Stimulated activated CD4-positive, alpha-beta T cell treated with anti-CD3 and anti-CD28 coated beads, Interleukin-4, amount 100 ng/mL, for 1 hour (primary cell): ENCODE data around the gene ODF2.
"Not testable (repeated sequence)": the region's sequence is repeated elsewhere in the genome, so short reads cannot be mapped to it uniquely, and the experiment has no call there.

Experiments
- DNase-seq: peaks from one replicate; pipeline ENCODE4 v3.0.0-alpha.2; 2020

The ODF2 gene

DNA sequence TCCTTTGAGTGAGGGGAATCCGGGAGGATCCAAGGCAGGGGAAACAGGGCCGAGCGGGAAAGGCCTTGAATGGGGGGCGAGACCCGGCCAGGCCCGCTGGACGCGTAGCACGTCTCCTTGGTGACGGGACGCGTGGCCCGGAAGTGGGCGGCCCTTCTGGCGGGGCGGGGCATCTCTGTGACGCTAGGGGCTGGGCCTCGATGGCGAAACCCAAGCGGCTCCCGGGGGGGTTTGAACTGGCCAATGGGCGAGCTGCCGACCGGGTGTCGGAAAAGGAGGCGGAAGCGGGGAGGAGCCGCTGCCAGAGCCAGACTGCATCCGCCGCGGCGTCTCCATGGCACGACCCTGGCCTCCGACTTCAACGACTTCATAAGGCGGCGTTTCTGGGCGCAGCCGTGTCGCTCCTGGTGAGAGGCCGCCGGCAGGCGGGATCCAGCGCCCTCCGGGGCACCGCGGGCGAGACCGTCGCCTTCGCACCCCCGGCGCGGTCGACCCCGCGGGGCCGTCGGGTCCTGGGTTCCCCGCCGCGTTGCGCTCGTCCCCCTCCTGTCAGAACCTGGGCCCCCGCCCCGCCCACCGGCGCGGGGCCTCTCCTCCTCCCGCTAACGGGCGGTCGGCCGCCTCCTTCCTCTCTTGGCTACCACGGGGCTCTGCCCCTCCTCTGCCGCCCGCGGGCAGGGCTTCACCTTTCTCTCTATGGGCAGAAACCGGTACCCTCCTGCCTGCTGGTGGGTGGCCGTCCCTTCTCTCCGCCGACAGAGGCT, at the start of gene ODF2:
TSS of gene ODF2 (plus strand) at position 158 of the 764 bp plus-strand sequence. CDS start at position 244, 86 bp downstream.
- peak; percentile 98 for DNase-seq

DNA sequence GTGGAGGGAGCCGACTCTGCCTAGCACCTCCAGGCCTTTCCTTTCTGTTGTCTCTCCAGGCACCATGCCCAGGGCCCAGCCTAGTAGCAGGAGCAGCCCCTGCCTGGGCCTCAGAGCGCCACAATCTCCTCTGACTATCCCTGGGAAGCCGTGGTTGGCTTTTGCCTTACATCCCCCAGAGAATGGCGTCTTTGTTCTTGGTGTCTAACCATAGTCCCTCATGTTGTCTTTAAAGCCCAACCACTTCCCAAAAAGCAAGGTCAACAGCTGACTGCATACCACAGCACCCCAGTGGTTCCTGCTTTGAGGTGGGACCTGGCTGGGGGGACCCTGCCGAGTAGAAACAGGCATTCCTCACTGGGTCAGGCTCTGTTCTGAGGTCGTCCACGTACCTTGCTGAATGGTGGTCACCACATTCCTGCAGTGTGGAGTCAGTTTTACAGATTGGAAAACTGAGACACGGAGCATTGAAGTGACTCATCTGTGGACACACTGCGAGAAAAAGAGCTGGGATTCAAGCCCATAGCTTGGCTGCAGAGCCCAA, 48.9 kb upstream of the ODF2 start:
- no peak for DNase-seq

- DNase-seq: no peak
These were observed 46.8 kb upstream of the ODF2 start for GRCh38 chr9:128408963-128409431.

DNA sequence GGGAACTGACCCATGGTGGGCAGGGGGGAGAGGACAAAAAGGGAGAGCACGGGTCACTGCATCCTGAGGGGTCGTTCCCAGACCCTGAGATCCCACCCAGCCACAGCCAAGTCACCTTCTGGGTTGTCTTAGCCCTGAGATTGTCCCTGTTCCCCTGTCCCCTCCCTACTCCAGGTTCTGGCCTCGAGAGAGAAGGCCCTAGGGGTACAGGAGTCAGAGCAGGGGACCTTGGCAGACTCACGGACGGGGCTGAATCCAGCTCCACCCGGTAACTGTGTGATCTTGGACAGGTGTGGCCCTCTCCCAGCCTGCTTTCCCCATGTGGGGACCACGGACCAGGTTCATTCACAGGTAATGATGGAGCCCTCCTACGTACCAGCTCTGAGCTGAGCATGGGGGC, 46.4 kb upstream of the ODF2 start:
- no peak for DNase-seq

DNA sequence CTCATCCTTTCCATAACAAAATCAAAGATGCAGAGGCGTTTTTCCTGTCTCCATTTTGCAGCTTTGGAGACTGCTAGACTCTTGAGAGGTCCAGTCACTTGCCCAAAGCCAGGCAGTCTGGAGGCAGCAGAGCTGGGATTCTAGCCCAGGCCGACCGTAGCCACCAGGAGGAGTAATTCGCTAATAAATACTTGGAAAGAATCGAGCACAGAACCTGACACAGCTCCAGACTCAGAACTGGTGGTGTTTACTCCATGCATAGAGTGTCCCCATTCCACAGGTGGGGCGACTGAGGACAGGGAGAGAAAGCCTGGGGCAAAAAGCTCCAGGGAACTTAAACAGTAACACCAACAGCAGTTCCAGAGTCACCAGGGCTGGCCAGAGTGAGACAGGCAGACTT, 45.8 kb upstream of the ODF2 start:
- no peak for DNase-seq

GRCh38 chr9:128411364-128412119, 44.3 kb upstream of the ODF2 start:
- DNase-seq: no peak

DNA sequence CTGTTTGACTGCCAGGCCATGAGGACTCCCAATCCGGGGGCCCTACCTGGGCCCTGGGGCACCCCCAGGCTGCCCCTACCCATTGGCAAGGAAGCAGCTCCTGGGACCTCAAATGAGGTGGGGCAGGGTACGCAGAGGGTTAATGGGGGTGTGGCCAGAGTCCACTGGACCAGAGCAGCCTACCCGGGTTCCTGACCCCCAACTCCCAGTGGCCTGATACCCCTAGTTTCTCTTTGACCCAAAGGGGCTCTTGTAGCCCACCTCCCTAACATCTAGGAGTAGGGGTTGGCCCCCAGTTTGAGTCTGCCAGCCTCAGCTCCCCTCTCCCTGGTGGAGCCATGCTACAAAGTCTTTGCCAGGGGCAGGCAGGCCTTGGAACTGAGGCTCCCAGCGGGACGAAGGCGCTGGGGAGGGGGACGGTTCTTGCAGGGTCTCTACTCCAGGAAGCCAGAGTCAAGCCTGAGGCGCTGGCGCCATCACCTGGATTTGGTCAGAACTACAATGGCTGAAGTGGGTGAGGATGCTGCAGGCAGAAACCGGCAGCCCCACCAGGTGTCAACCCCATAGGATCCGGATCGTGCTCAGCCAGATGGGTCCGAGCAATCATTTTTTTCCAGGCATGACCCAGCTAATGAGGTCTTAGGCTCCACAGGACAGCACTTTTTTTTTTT, 43.6 kb upstream of the ODF2 start:
- DNase-seq: peak; percentile 44

DNA sequence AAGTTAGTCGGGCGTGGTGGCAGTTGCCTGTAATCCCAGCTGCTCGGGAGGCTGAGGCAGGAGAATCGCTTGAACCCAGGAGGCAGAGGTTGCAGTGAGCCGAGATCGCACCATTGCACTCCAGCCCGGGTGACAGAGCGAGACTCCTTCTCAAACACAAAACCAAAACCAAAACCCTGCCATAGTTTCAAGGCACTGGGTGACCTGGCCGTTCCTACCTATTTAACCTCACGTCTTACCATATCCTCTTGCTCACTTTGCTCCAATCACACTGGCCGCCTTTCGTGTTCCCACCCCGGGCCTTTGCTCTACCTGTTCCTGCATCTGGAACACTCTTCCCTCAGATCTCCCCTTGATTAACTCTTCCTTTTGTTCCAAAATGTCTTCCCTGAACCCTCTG, 42.1 kb upstream of the ODF2 start:
- DNase-seq: not testable (repeated sequence)

DNA sequence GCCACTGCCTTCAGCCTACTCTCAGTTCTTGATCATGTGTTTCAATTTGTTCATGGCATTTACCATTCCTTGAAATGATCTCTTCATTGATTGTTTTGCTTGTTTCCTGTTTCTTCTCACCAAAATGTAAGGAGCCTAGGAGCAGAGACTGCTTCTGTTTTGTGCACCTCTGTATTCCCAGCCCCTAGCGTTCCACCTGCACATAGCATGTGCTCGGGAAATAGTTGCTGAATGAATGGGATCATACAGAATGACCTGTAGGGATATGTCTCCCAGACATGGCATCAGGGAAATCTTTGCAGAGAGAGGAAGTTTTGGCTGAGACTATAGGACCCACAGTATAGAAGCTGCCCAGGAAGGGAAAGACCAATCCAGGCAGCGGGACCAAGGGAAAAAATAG, 41.3 kb upstream of the ODF2 start:
- no peak for DNase-seq

DNA sequence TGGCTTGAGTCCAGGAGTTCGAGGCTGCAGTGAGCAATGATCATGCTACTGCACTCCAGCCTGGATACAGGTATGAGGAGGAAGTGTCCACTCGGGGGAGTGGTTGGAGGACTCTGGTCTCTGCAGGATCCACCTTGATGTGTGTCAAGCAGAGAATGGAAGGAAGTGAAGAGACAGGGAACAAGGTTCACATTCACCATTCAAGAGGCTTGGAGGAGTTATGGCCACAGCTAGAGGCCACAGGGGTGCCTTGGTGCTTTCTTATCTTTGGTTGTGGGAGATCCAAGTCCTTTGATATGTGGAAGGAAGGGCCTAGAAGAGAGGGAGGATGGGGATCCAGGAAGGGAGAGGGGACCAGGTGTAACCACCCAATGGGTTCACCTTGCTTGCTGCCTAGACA, 40.5 kb upstream of the ODF2 start:
- DNase-seq: no peak

DNA sequence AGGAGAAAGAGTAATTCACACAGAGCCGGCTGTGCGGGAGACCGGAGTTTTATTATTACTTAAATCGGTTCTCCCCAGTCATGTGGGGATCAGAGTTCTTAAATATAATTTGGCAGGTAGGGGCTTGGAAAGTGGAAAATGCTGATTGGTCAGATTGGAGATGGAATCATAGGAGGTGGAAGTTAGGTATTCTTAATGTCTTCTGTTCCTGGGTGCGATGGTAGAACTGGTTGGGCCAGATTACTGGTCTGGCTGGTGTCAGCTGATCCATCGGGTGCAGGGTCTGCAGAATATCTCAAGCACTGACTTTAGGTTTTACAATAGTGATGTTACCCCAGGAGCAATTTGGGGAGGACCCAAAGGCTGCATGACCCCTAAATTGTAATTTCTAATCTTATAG, 39.8 kb upstream of the ODF2 start:
- no peak for DNase-seq

DNA sequence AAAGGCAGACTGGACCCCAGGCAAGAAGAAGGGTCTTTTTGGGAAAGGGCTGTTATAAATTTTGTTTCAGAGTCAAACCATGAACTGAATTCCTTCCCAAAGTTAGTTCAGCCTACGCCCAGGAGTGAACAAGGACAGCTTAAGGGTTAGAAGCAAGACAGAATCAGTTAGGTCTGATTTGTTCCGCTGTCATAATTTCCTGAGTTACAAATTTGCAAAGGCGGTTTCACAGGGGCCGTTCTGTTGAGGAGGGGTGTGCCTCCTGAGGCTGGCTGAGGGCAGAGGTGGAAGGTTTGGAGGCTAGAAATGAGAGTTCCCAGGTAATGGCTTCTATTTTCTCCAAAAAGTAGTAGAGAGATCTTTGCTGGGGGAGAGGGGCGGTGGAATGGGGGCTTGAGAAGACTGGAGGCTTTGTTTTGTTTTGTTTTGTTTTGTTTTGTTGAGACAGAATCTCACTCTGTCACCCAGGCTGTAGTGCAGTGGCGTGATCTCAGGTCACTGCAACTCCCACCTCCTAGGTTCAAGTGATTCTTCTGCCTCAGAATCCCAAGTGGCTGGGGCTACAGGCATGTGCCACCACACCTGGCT, 39.3 kb upstream of the ODF2 start:
- DNase-seq: no peak

DNA sequence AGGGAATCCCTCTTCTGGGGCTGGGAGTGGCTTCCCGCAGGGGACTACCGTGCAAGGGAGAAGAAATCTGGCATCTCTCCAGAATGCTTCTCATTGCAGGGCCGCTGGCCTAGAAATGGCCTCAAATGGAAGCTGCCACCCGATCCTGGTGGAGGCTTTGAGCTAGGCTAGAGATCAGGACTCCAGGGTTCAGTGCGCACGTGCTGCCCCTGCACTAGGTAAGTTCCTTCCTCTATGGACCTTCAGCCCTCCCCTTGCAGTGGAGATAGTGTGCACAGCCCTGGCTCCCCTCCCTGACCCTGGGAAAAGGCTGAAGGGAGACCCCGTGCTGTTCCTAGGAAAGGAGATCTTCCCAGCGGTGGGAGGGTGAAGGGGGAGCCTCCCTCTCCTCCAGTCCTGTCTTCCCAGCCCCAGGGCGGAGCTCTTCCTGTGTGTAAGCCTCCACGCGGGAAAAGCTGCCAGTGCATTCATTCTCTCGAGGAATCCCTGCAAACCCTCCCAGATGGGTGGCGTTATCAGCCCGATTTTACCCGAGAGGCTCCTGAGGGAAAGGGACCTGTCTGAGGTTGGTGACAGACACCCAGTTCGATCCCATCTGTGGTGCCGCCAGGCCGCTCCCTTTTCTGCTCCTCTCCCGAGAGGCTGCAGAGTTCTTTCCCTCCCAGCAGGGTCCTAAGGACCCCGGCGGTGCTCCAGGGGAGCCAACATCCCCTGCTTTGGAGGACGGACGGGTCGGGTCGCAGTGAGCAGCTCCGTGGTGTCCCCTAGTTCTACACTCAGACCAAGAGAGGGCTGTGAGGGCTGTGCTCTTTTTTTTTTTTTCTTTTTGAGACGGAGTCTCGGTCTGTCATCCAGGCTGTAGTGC, 36.5 kb upstream of the ODF2 start:
- DNase-seq: no peak

GRCh38 chr9:128420060-128420650, 35.7 kb upstream of the ODF2 start:
- DNase-seq: peak; percentile 69

GRCh38 chr9:128420651-128421481, 34.9 kb upstream of the ODF2 start, which contains the start of gene CERCAM:
CERCAM (plus strand) TSS chr9:128420857; CDS start chr9:128420878, 21 bp downstream.
- peak; percentile 51 for DNase-seq

DNA sequence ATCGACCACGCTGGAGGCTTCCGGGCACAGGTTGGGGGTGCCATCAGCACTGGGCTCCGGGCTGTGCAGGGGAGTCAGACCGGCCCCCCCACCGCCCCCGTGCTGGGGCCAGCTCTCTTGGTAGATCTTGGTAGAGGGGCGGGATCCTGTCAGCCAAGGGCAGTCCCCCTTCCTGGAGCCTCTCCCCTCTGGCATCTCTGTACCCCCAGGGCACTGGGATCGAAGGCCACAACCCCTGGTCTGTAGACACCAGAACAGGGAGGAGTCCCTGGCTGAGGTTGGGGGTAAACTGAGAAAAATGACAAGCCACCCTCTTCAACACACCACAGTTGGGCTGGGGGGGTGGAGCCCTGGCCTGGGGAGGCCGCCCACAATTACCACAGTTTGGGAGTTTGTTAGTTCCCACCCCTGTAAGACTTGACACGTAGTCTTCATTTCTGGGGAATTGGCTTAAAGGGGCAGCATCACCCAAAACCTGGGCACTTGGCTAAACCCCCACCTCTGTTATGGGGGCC, 34.3 kb upstream of the ODF2 start:
- DNase-seq: no peak

DNA sequence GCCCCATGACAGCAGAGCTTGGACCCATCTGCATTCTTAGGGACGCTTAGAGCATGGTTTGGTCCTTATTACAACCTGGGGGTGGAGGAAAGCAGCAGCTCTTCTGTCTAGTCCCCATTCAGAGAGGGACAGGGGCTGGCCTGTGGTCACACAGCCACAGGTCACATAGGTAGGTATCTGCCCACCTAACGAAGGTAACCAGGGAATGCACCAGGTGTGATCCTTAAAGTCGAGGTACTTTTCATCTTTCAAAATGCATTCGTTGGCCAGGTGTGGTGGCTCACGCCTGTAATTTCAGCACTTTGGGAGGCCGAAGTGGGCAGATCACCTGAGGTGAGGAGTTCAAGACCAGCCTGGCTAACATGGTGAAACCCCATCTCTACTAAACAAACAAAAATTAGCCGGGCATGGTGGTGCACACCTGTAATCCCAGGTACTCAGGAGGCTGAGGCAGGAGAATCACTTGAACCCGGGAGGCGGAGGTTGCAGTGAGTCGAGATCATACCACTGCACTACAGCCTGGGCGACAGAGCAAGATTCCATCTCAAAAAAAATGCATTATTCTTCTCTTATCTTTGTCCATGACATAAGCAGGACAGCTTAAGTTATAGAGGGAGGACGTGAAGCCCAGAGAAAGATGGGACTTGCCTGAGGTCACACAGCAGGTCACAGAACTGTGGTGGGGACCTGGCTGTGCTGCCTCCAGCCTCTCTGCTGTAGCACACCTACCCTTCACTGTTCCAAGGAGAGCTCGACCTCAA, 33.6 kb upstream of the ODF2 start:
- not testable (repeated sequence) for DNase-seq

GRCh38 chr9:128422783-128423150, 33.0 kb upstream of the ODF2 start:
- no peak for DNase-seq

- not testable (repeated sequence) for DNase-seq
These were observed 32.5 kb upstream of the ODF2 start for GRCh38 chr9:128423356-128423755.
